ENCODE data around the gene GPC4. TPM values are rescaled to one million over a fixed set of nuclear protein-coding genes. Genes with fewer than 3 reads are reported as not detected.

The GPC4 gene
- total RNA-seq, 1 donor from 2014 or later: 64.6 TPM

DNA sequence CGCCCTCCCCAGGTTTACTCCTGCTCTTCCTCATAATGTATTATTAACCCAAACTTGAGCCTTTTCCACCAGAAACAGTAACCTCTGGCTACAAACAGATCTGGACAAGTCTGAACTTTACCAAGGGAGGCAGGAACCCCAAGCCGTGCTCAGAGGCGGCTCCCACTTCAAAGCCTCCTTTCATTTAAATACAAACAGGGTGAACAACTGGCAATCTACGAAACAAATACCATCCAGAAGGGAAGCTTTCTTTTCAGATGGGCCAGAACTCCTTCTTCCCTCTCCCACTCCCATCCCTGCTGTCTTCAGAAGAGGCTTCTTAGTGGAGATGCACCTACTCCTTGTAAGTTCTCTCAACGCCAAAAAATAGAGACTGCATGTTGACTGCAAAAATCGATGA lies 2.1 kb upstream of the GPC4 start:
- no peak overlapping the region for H3K4me3 Mint-ChIP-seq (ENCODE audit: unreplicated experiment)
- H3K9me3 Mint-ChIP-seq (ENCODE audit: low read depth): peaks cover 2% of the 10 kb centered on the region
- H3K4me1 Mint-ChIP-seq (ENCODE audit: low read depth): peaks cover 20% of the 10 kb centered on the region
- no peak overlapping the region for H3K27ac Mint-ChIP-seq (ENCODE audit: unreplicated experiment)
- H3K27me3 Mint-ChIP-seq (ENCODE audit: low read depth): no peaks in the 10 kb centered on the region
- TF ChIP-seq, protein P1, sequence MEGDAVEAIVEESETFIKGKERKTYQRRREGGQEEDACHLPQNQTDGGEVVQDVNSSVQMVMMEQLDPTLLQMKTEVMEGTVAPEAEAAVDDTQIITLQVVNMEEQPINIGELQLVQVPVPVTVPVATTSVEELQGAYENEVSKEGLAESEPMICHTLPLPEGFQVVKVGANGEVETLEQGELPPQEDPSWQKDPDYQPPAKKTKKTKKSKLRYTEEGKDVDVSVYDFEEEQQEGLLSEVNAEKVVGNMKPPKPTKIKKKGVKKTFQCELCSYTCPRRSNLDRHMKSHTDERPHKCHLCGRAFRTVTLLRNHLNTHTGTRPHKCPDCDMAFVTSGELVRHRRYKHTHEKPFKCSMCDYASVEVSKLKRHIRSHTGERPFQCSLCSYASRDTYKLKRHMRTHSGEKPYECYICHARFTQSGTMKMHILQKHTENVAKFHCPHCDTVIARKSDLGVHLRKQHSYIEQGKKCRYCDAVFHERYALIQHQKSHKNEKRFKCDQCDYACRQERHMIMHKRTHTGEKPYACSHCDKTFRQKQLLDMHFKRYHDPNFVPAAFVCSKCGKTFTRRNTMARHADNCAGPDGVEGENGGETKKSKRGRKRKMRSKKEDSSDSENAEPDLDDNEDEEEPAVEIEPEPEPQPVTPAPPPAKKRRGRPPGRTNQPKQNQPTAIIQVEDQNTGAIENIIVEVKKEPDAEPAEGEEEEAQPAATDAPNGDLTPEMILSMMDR (IDR thresholded peaks at IDR 0.05): no peak
- no peak for DNase-seq (ENCODE audit: low spot score)
- H3K36me3 Mint-ChIP-seq (ENCODE audit: low read depth): no peaks in the 10 kb centered on the region

DNA sequence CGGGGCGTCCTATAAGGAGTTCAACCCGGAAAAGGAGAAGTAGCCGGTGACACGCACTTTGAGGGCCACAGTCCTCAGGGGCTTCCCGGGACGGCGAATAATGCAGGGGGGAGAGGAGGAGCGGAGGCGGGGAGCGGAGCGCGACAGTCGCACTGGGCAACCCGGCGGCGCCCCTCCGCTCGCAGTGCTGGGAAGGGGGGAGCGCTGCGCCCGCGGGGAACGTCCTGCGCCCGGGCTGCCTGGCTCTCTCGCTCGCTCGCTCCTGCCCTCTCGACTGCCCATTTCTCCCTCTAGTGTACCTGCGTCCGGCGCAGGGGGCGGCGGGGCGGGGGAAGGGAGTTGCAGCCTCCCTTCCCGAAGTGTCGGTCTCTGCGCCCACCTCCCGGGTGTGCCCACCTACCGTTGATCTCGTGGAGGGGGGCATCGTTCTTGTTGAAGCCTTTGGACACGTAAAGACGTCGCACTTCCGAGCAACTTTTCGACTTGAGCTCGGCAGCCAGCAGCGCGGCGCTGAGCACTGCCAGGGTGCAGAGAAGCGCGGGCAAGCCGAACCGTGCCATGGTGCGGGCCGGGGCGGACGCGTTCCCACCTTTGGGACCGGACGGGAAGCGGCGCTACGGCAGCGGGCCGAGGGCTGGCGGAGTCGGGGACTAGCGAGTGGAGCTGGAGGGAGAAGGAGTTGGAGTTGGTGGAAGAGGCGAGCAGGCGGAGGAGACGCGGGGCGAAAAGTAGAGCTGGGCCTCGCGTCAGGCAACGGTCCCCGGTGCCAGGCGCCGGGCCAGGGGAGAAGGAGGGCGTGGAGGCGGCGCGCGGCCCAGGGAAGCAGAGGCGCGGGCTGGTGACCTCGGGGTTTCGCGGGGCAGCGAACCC lies 648 bp downstream of the GPC4 start:
- Mint-ChIP-seq H3K9me3 (ENCODE audit: low read depth) (no peaks in the 10 kb centered on the region), H3K4me1 (ENCODE audit: low read depth) (peaks cover 47% of the 10 kb centered on the region), H3K36me3 (ENCODE audit: low read depth) (no peaks in the 10 kb centered on the region), H3K27ac (ENCODE audit: unreplicated experiment) (peak overlapping the region; percentile 68), H3K27me3 (ENCODE audit: low read depth) (no peaks in the 10 kb centered on the region), H3K4me3 (ENCODE audit: unreplicated experiment) (peak overlapping the region; percentile 94)
- TF ChIP-seq, protein P1 (IDR thresholded peaks at IDR 0.05): no peak
- DNase-seq (ENCODE audit: low spot score): peak; percentile 92

DNA sequence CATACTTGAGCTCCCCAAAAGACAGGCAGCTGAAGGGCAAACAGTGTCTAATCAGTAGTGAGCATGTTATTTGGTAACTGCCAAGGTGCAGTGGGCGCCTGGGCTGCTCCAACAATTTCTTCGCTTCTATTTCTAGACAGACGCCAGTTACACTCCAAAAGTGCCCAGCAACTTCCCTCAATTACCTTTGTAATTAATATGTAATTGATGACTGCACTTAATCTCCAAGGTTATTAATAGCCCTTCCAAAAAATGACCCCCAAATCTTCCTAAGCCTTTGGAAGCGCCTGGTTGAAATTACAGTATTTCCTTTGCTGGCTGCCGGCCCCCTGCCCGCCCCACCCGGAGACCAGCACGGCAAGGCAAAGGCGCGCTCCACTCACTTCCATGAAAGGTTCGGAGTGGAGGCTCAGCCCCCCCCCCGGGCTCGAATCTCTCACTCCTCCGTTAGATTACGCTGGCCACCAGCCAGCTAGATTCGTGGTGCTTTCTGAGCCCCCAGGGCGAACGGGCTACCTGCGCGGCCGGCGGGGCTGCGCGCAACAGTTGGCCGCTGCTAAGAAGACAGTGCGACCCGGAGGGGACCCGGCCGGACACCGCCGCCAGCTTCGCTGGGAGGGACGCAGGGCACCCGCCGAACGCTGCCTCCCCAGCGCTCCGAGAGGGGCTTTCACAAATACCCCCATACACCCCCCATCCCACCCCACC lies 1.9 kb downstream of the GPC4 start:
- TF ChIP-seq, protein P1 (IDR thresholded peaks at IDR 0.05): no peak
- peak overlapping the region; percentile 88 for H3K27ac Mint-ChIP-seq (ENCODE audit: unreplicated experiment)
- H3K27me3 Mint-ChIP-seq (ENCODE audit: low read depth): no peaks in the 10 kb centered on the region
- H3K4me1 Mint-ChIP-seq (ENCODE audit: low read depth): peaks cover 52% of the 10 kb centered on the region
- H3K36me3 Mint-ChIP-seq (ENCODE audit: low read depth): no peaks in the 10 kb centered on the region
- H3K4me3 Mint-ChIP-seq (ENCODE audit: unreplicated experiment): peak overlapping the region; percentile 94
- no peak for DNase-seq (ENCODE audit: low spot score)
- no peaks in the 10 kb centered on the region for H3K9me3 Mint-ChIP-seq (ENCODE audit: low read depth)

DNA sequence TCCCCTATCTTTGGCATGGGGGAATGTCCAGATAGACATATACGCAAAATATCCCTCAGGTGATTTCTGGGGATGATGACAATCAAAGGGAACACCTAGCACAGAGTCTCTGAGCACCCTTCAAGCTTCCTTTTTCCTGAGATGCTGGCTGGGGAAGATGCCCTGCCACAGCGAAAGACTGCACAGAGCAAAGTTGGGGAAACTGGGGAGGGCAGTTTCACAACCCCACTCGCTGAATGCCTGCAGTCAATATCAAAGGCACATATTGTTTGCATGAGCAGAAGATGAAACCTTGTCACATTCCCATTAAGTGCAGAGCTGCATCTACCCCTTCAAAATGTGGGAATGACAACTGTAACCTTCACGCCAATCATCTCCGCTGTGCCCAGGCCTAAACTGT lies 2.6 kb downstream of the GPC4 start:
- Mint-ChIP-seq H3K27me3 (ENCODE audit: low read depth) (no peaks in the 10 kb centered on the region), H3K4me1 (ENCODE audit: low read depth) (peaks cover 58% of the 10 kb centered on the region), H3K36me3 (ENCODE audit: low read depth) (no peaks in the 10 kb centered on the region), H3K27ac (ENCODE audit: unreplicated experiment) (peak overlapping the region; percentile 88), H3K9me3 (ENCODE audit: low read depth) (no peaks in the 10 kb centered on the region), H3K4me3 (ENCODE audit: unreplicated experiment) (peak overlapping the region; percentile 94)
- TF ChIP-seq, protein P1 (IDR thresholded peaks at IDR 0.05): no peak
- DNase-seq (ENCODE audit: low spot score): no peak

DNA sequence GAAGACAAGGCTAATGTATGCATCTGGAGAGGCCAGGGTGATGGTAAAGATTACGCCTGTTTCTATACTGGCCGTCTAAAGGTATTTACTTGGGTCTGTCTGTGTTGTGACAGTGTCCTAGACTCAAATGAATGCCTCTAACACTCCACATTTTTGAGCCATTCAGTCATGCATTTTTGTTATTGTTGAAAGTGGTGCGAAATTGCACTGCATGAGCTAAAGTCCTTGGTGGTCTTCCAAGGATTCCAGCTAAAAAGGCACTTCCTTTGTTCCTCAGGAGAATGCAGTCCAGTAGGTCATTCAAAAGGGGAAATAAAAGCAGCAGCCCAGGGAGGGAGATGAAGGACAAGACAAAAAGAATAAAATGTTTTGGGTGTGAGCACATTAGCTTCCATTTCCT lies 3.0 kb downstream of the GPC4 start:
- Mint-ChIP-seq H3K4me1 (ENCODE audit: low read depth) (peaks cover 62% of the 10 kb centered on the region), H3K27me3 (ENCODE audit: low read depth) (no peaks in the 10 kb centered on the region), H3K36me3 (ENCODE audit: low read depth) (no peaks in the 10 kb centered on the region), H3K27ac (ENCODE audit: unreplicated experiment) (peak overlapping the region; percentile 88), H3K4me3 (ENCODE audit: unreplicated experiment) (peak overlapping the region; percentile 94), H3K9me3 (ENCODE audit: low read depth) (no peaks in the 10 kb centered on the region)
- TF ChIP-seq, protein P1 (IDR thresholded peaks at IDR 0.05): no peak
- DNase-seq (ENCODE audit: low spot score): no peak

Data from chondrocyte (in vitro differentiated cells).